ENCODE data around the gene FNTB. TPM values are rescaled to one million over a fixed set of nuclear protein-coding genes. Genes with fewer than 3 reads are reported as not detected.

Gene FNTB
- total and polyA plus RNA-seq, 2 of the 8 experiments (the other 6 are each of a cell fraction or from before 2014, with no cell fraction given), result 16.0 to 20.7 TPM

DNA sequence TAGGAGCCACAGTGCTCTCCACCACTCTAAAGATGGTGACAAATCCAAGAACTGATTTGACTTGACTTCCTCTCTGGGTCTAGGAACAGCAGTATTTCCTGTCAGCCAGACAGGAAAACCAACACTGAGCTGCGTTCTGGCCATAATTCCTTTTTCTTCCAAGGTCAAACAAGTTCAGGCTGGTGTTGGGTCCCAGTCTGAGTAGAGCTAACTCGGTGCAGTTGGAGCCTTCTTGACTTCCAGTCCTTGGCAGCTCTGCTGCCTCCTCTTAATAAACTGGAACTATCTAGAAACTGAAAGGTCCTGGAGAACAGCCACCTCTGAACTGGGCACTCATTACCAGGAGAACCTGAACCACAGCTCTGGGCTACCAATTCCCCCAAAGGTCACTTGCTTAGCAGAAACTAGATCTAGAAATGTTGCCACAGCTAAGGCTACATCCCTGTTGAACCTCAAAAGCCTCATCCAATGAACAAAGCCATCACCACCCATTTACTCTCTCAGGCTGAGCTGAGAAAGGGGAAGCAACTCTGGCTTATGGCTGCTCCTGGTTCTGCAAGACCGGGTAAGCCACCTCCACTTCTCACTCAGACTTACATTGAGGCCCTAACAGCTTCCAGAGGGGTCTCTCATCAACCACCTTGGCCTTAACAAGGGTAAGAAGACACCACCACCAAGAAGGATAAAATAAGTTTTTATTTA, 87.9 kb downstream of the FNTB start:
- peaks cover 5 to 27% (median 17%) of the 10 kb centered on the region in 4 experiments; a peak in 7 of 8 replicates for H3K36me3 ChIP-seq (ENCODE audit: control insufficient read depth in 2 of 4, insufficient read depth in 4 of 4, low read length in 3 of 4)
- H2BK120ac ChIP-seq (replicated peaks; ENCODE audit: low read depth, low read length), result no peak overlapping the region
- no peak overlapping the region for H2BK15ac ChIP-seq (ENCODE audit: low read length)
- no peak overlapping the region for H2BK20ac ChIP-seq (ENCODE audit: low read length)
- peaks cover 7 to 12% of the 10 kb centered on the region in 2 experiments for H4K20me1 ChIP-seq (replicated peaks in 1 of 2; ENCODE audit: control insufficient read depth in 1 of 2, insufficient read depth in 2 of 2, low read length in 2 of 2)
- H3K4me2 ChIP-seq (ENCODE audit: insufficient read depth in 1 of 2, low read depth in 2 of 2, low read length in 2 of 2), result no peak overlapping the region
- POLR2A ChIA-PET (ENCODE audit: partially characterized antibody), result no interaction called here
- no peak overlapping the region for H3K23ac ChIP-seq (ENCODE audit: insufficient read length)
- H3K9me3 ChIP-seq (ENCODE audit: insufficient read depth in 2 of 2, low read depth in 1 of 2, low read length in 1 of 2), result no peaks in the 10 kb centered on the region
- H3K27me3 ChIP-seq (replicated peaks in 1 of 4; ENCODE audit: control insufficient read depth in 3 of 4, extremely low read depth in 1 of 4, insufficient read depth in 3 of 4, low read length in 3 of 4), result no peaks in the 10 kb centered on the region
- FAIRE-seq (no peak), DNase-seq (ENCODE audit: low read depth in 1 of 2, low spot score in 2 of 2) (no peak)
- no peak overlapping the region for H3K14ac ChIP-seq (ENCODE audit: insufficient read length)
- no peak overlapping the region for H3K4me3 ChIP-seq (ENCODE audit: extremely low read depth in 1 of 4, insufficient read depth in 2 of 4, low read depth in 3 of 4, low read length in 4 of 4)
- CTCF ChIA-PET (ENCODE audit: partially characterized antibody), result interaction anchor here (1.2 kb wide), 1 partner anchor 24 kb away, joined by 3 read pairs; no protein-coding TSS in a partner anchor
- H2BK12ac ChIP-seq (ENCODE audit: low read depth, low read length), result no peak overlapping the region
- no peak for TF ChIP-seq FOSL1 (IDR thresholded peaks at IDR 0.05; ENCODE audit: insufficient read depth, low read depth, low read length)
- no peak for TF ChIP-seq TAF1 (IDR thresholded peaks at IDR 0.05; ENCODE audit: low read depth, low read length)
- TF ChIP-seq POLR2A (IDR thresholded peaks at IDR 0.05; ENCODE audit: control extremely low read depth in 1 of 2, low read depth in 2 of 2, low read length in 2 of 2), result no peak
- no peak for TF ChIP-seq TEAD4 (IDR thresholded peaks at IDR 0.05; ENCODE audit: low read depth, low read length)
- no peak for TF ChIP-seq CBX8 (IDR thresholded peaks at IDR 0.05; ENCODE audit: borderline replicate concordance, low read depth, low read length)
- TF ChIP-seq CHD2 (IDR thresholded peaks at IDR 0.05; ENCODE audit: low read length), result no peak
- no peak for TF ChIP-seq TCF12 (IDR thresholded peaks at IDR 0.05; ENCODE audit: low read depth, low read length)
- TF ChIP-seq JUN (IDR thresholded peaks at IDR 0.05; ENCODE audit: low read depth, low read length), result no peak
- TF ChIP-seq KDM4A (IDR thresholded peaks at IDR 0.05; ENCODE audit: low read depth, low read length, severe bottlenecking), result no peak
- TF ChIP-seq RBBP5 (IDR thresholded peaks at IDR 0.05; ENCODE audit: borderline replicate concordance, low read depth, low read length), result no peak
- H3K18ac ChIP-seq (ENCODE audit: extremely low read depth, low read length), result no peak overlapping the region
- no peak overlapping the region for H3K56ac ChIP-seq (replicated peaks; ENCODE audit: insufficient read length, low read depth, low read length)
- WGBS, 2 experiments (ENCODE audit: extremely low coverage in 1 of 2, insufficient coverage in 1 of 2, insufficient read length in 1 of 2, insufficient replicate concordance in 2 of 2, low coverage in 1 of 2, low lambda C conversion rate in 2 of 2, missing lambda C conversion rate in 1 of 2), result 73% methylated on average over 3 of the region's 3 CpGs; no CpG with 5 or more reads in 1 of the 2 experiments
- H4K8ac ChIP-seq (ENCODE audit: extremely low read depth, insufficient read depth, low read length), result no peak overlapping the region
- H3K27ac ChIP-seq (ENCODE audit: low read depth, low read length), result no peak overlapping the region
- H4K91ac ChIP-seq (replicated peaks; ENCODE audit: insufficient read length, low read length), result no peak overlapping the region
- H2BK5ac ChIP-seq (ENCODE audit: low read depth, low read length), result no peak overlapping the region
- H4K5ac ChIP-seq (ENCODE audit: insufficient read length, low read depth, low read length), result no peak overlapping the region
- no peaks in the 10 kb centered on the region for H3K4me1 ChIP-seq (replicated peaks in 1 of 4; ENCODE audit: control insufficient read depth in 3 of 4, insufficient read depth in 4 of 4, low read length in 3 of 4)
- H2AK5ac ChIP-seq (ENCODE audit: low read depth, low read length), result no peak overlapping the region
- no peak overlapping the region for H3K9ac ChIP-seq (replicated peaks in 1 of 4; ENCODE audit: extremely low read depth in 1 of 4, low read depth in 3 of 4, low read length in 3 of 4)
- H3K23me2 ChIP-seq (ENCODE audit: low read depth, low read length), result no peaks in the 10 kb centered on the region
- H3K79me1 ChIP-seq (ENCODE audit: low read depth, low read length), result peaks cover 5% of the 10 kb centered on the region; the same call in 1 of the 2 replicates
- no peak overlapping the region for H2AFZ ChIP-seq (ENCODE audit: low read length)
- H3K79me2 ChIP-seq (ENCODE audit: control insufficient read depth in 1 of 2, insufficient read depth in 2 of 2, low read length in 2 of 2), result no peaks in the 10 kb centered on the region
- no peak overlapping the region for H3K4ac ChIP-seq (replicated peaks; ENCODE audit: insufficient read length, low read depth, low read length)
